HepG2 (cell line): ENCODE measurements around the gene TRIM54. TPM values are rescaled to one million over a fixed set of nuclear protein-coding genes. Genes with fewer than 3 reads are reported as not detected.

Experiments
- ATAD3A ChIP-seq: sonication (generic); formaldehyde crosslinking; IDR thresholded peaks from 2 replicates; pipeline ENCODE4 v1.4.0; 2020; ENCODE audit warnings: missing genetic modification reagents
- ATM ChIP-seq: fragments of 450-650 bp; IDR thresholded peaks from 2 replicates; pipeline ENCODE4 v1.7.1; 2017; ENCODE audit warnings: mild to moderate bottlenecking, borderline replicate concordance
- BHLHE40 ChIP-seq: IDR thresholded peaks from 2 replicates; pipeline ENCODE4 v1.6.1; 2011; ENCODE audit warnings: low read length, improper control_type of control experiment
- ETV6 ChIP-seq: sonication (generic); formaldehyde crosslinking; conservative IDR thresholded peaks from 2 replicates; pipeline ENCODE4 v1.4.0; 2020; ENCODE audit warnings: missing genetic modification reagents
- KLF9 ChIP-seq: IDR thresholded peaks from 2 replicates; pipeline ENCODE4 v1.6.1; 2016; ENCODE audit warnings: low read depth
- MAFK ChIP-seq, 2 experiments: IDR thresholded peaks in 1 of 2; conservative IDR thresholded peaks in 1 of 2; 2 replicates each; pipeline ENCODE4 v1.6.1; 2011; ENCODE audit warnings: improper control_type of control experiment in 2 of 2, low read length in 2 of 2
- PBX3 ChIP-seq: sonication (generic); formaldehyde crosslinking; IDR thresholded peaks from 2 replicates; pipeline ENCODE4 v1.8.1; 2023; ENCODE audit warnings: missing genetic modification reagents, inconsistent platforms, borderline replicate concordance
- SMAD1 ChIP-seq: sonication (generic); formaldehyde crosslinking; IDR thresholded peaks from 2 replicates; pipeline ENCODE4 v1.4.0; 2020; ENCODE audit warnings: missing genetic modification reagents, low read depth, mild to moderate bottlenecking, borderline replicate concordance
- SRSF1 ChIP-seq: fragments of 200-400 bp; formaldehyde crosslinking; optimal IDR thresholded peaks from 2 replicates; pipeline ENCODE3; 2017; ENCODE audit warnings: mild to moderate bottlenecking, low read depth, low read length, moderate library complexity
- U2AF2 ChIP-seq: fragments of 200-400 bp; formaldehyde crosslinking; IDR thresholded peaks from 2 replicates; pipeline ENCODE4 v1.6.1; 2017; ENCODE audit warnings: low read depth, mild to moderate bottlenecking, low read length
- YEATS4 ChIP-seq: sonication (generic); formaldehyde crosslinking; IDR thresholded peaks from 2 replicates; pipeline ENCODE4 v1.4.0; 2020; ENCODE audit warnings: missing genetic modification reagents, borderline replicate concordance
- ZBTB1 ChIP-seq: sonication (generic); formaldehyde crosslinking; IDR thresholded peaks from 2 replicates; pipeline ENCODE4 v1.4.0; 2020; ENCODE audit warnings: missing genetic modification reagents, borderline replicate concordance
- ZNF230 ChIP-seq: sonication (generic); formaldehyde crosslinking; IDR thresholded peaks from 2 replicates; pipeline ENCODE4 v1.4.0; 2020; ENCODE audit warnings: mild to moderate bottlenecking, missing genetic modification reagents
- ZNF3 ChIP-seq: IDR thresholded peaks from 2 replicates; pipeline ENCODE4 v1.7.0; 2017; ENCODE audit warnings: inconsistent platforms
- ZNF432 ChIP-seq: sonication (generic); formaldehyde crosslinking; IDR thresholded peaks from 2 replicates; pipeline ENCODE4 v1.5.0; 2020; ENCODE audit warnings: missing genetic modification reagents, mild to moderate bottlenecking, borderline replicate concordance
- ZNF451 ChIP-seq: sonication (generic); formaldehyde crosslinking; IDR thresholded peaks from 2 replicates; pipeline ENCODE4 v1.5.0; 2020; ENCODE audit warnings: mild to moderate bottlenecking, missing genetic modification reagents
- ZNF597 ChIP-seq: sonication (generic); formaldehyde crosslinking; IDR thresholded peaks from 2 replicates; pipeline ENCODE4 v1.5.0; 2020; ENCODE audit warnings: missing genetic modification reagents
- ZNF678 ChIP-seq: sonication (generic); formaldehyde crosslinking; IDR thresholded peaks from 2 replicates; pipeline ENCODE4 v1.4.0; 2020; ENCODE audit warnings: mild to moderate bottlenecking, missing genetic modification reagents
- polyA plus RNA-seq, 8 experiments: library from polyadenylated mRNA; depleted of rRNA in 3 of 8; stranded (reverse) in 7 of 8; unstranded in 1 of 8; fragments of >200 nt; fragmentation: Illumina TruSeq in 4 of 8; extraction: Trizol in 4 of 8; gene quantifications; 2 replicates each; pipeline versions ENCODE4 v1.2.1 to v1.2.3, GENCODE V29; 2011 to 2016; ENCODE audit warnings: low read depth in 4 of 8, missing spikeins in 1 of 8, mixed read lengths in 1 of 8; ENCODE audit not compliant: insufficient read depth in 1 of 8
- total RNA-seq, 5 experiments: library from RNA; depleted of rRNA; stranded (reverse); fragments of >200 nt; fragmentation: Illumina TruSeq; extraction: Trizol; gene quantifications; 2 replicates each; pipeline ENCODE4 v1.2.3, GENCODE V29; 2016; ENCODE audit warnings: low read depth in 1 of 5
- TF ChIP-seq, protein P1 (sequence below): sonication (generic); formaldehyde crosslinking; IDR thresholded peaks from 2 replicates; pipeline ENCODE4 v1.4.0; 2020; ENCODE audit warnings: missing genetic modification reagents, borderline replicate concordance
- TF ChIP-seq, protein P2 (sequence below): sonication (generic); formaldehyde crosslinking; IDR thresholded peaks from 2 replicates; pipeline ENCODE4 v1.5.0; 2020; ENCODE audit warnings: mild to moderate bottlenecking, missing genetic modification reagents, borderline replicate concordance

Gene TRIM54
- total and polyA plus RNA-seq, 2 of the 13 experiments (the other 11 are each of a cell fraction or from before 2014, with no cell fraction given) = 0.07 to 0.13 TPM

DNA sequence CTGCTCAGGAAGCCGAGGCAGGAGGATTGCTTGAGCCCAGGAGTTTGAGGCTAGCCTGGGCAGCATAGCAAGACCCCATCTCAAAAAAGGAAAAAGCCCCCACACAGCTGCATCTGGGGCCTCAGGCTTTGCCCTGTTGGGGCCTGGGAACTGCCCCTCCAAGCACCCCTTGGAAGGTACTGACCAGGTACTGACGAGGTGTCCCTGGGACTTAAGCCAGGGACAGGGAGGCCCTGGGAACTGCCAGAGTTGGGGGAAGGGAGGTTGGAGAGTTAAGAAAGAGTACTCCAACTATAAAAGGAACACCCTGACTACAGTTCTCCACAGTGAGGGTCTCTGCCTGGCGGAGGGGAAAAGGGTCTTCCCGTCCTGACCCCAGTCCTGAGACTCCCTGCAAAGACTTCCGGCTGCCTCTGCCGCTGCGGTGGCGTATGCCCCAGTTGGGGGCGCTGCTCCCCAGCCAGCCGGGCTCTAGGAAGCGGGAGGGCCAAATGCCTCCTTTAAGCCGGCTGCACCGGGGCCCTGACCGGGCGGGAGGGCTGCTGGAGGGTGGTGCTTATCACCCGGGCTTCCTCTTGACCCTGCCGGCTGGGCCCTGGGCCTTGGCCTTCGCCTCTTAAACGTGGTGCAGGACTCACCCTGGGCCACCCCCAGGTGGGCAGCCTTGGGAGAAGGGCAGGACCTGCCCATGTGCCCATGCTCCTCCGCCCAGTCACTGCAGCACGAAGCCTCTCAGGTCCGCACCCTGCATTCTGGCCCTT lies 32.2 kb upstream of the TRIM54 start (continued):
- no peak for TF ChIP-seq ZNF678 (CRISPR knock-in tag)
- 0 out of 2 replicates have a peak, but pooled peaks have one; percentile 78 for TF ChIP-seq ZNF230 (CRISPR knock-in tag)
- TF ChIP-seq U2AF2 = no peak
- no peak for TF ChIP-seq BHLHE40
- TF ChIP-seq ATM = no peak
- TF ChIP-seq ZNF432 = no peak
- no peak for TF ChIP-seq ZNF3 (CRISPR knock-in tag)
- TF ChIP-seq ZNF451 = 0 out of 2 replicates have a peak, but pooled peaks have one; percentile 44
- no peak for TF ChIP-seq ETV6
- no peak for TF ChIP-seq KLF9 (CRISPR knock-in tag)
- TF ChIP-seq, protein P1, sequence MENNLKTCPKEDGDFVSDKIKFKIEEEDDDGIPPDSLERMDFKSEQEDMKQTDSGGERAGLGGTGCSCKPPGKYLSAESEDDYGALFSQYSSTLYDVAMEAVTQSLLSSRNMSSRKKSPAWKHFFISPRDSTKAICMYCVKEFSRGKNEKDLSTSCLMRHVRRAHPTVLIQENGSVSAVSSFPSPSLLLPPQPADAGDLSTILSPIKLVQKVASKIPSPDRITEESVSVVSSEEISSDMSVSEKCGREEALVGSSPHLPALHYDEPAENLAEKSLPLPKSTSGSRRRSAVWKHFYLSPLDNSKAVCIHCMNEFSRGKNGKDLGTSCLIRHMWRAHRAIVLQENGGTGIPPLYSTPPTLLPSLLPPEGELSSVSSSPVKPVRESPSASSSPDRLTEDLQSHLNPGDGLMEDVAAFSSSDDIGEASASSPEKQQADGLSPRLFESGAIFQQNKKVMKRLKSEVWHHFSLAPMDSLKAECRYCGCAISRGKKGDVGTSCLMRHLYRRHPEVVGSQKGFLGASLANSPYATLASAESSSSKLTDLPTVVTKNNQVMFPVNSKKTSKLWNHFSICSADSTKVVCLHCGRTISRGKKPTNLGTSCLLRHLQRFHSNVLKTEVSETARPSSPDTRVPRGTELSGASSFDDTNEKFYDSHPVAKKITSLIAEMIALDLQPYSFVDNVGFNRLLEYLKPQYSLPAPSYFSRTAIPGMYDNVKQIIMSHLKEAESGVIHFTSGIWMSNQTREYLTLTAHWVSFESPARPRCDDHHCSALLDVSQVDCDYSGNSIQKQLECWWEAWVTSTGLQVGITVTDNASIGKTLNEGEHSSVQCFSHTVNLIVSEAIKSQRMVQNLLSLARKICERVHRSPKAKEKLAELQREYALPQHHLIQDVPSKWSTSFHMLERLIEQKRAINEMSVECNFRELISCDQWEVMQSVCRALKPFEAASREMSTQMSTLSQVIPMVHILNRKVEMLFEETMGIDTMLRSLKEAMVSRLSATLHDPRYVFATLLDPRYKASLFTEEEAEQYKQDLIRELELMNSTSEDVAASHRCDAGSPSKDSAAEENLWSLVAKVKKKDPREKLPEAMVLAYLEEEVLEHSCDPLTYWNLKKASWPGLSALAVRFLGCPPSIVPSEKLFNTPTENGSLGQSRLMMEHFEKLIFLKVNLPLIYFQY (CRISPR knock-in tag) = no peak
- TF ChIP-seq PBX3 (CRISPR knock-in tag) = no peak
- TF ChIP-seq ZNF597 (CRISPR knock-in tag) = no peak
- TF ChIP-seq ATAD3A (CRISPR knock-in tag) = no peak
- peak; percentile 22; the same call in 1 of the 2 replicates for TF ChIP-seq YEATS4 (CRISPR knock-in tag)
- TF ChIP-seq ZBTB1 (CRISPR knock-in tag) = no peak
- TF ChIP-seq SRSF1 = no peak
- TF ChIP-seq MAFK (conservative IDR thresholded peaks at IDR 0.05 in 1 of 2, IDR thresholded peaks at IDR 0.05 in 1 of 2; ENCODE audit: low read length in 2 of 2) = no peak
- no peak for TF ChIP-seq SMAD1 (CRISPR knock-in tag)
- TF ChIP-seq, protein P2, sequence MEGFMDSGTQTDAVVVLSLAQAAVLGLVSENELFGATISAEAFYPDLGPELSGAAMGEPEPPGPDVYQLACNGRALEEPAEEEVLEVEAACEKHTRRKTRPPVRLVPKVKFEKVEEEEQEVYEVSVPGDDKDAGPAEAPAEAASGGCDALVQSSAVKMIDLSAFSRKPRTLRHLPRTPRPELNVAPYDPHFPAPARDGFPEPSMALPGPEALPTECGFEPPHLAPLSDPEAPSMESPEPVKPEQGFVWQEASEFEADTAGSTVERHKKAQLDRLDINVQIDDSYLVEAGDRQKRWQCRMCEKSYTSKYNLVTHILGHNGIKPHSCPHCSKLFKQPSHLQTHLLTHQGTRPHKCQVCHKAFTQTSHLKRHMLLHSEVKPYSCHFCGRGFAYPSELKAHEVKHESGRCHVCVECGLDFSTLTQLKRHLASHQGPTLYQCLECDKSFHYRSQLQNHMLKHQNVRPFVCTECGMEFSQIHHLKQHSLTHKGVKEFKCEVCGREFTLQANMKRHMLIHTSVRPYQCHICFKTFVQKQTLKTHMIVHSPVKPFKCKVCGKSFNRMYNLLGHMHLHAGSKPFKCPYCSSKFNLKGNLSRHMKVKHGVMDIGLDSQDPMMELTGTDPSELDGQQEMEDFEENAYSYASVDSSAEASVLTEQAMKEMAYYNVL (CRISPR knock-in tag) = peak; percentile 58; the same call in 1 of the 2 replicates
